Body of pancreas (tissue), 4 donors: Measurements from ENCODE around the gene ING5. TPM values are rescaled to one million over a fixed set of nuclear protein-coding genes. Genes with fewer than 3 reads are reported as not detected.

ENCODE experiments used
- ATAC-seq: fragments of 150-250 bp; one replicate; pipeline ENCODE4 v1.9.1; 2016
- DNase-seq, 4 donors: peaks; one replicate each; pipeline ENCODE4 v3.0.0-alpha.2; 2019
- H3K27ac ChIP-seq, 4 donors: fragments of 200-600 bp; sonication (generic); 1 replicate in 3 of 4; 2 replicates in 1 of 4; pipeline versions ENCODE4 v1.5.1 to v1.6.1; 2016 to 2019; ENCODE audit warnings: mild to moderate bottlenecking in 1 of 4, mixed read lengths in 1 of 4, moderate library complexity in 1 of 4
- H3K27me3 ChIP-seq, 2 donors: fragments of 200-600 bp; sonication (generic); one replicate each; pipeline ENCODE4 v1.6.0; 2016; ENCODE audit warnings: mild to moderate bottlenecking in 1 of 2
- H3K36me3 ChIP-seq, 2 donors: fragments of 200-600 bp; sonication (generic); replicated peaks in 1 of 2; 2 replicates each; pipeline ENCODE4 v1.5.1; 2016; ENCODE audit warnings: low read depth in 2 of 2; ENCODE audit not compliant: insufficient read depth in 1 of 2
- H3K4me1 ChIP-seq: fragments of 200-600 bp; sonication (generic); one replicate; pipeline ENCODE4 v1.6.0; 2016
- H3K4me3 ChIP-seq, 2 donors: fragments of 200-600 bp; sonication (generic); 1 replicate in 1 of 2; 2 replicates in 1 of 2; pipeline ENCODE4 v1.5.1; 2016 to 2019
- H3K9me3 ChIP-seq, 3 donors: fragments of 200-600 bp; sonication (generic); 1 replicate in 2 of 3; 2 replicates in 1 of 3; pipeline ENCODE4 v1.5.1; 2016
- POLR2A ChIP-seq, 3 donors: fragments of 450-650 bp; IDR thresholded peaks; one replicate each; pipeline ENCODE4 v1.6.1; 2016; ENCODE audit warnings: antibody characterized with exemption in 3 of 3, mild to moderate bottlenecking in 2 of 3
- WGBS, 2 donors: methylation state at CpG; one replicate each; pipeline ENCODE4 v1.1.5; 2017; 5-methylcytosine and 5-hydroxymethylcytosine counted together
- intact Hi-C: fragments of 100-400 bp; cut with DNase I; formaldehyde crosslinking; loops from one replicate; pipeline ENCODE4 v1.15.1; 2023
- total RNA-seq, 2 donors: library from RNA; depleted of rRNA; stranded (reverse); fragments of >200 nt; gene quantifications; one replicate each; pipeline ENCODE4 v1.1.0, GENCODE V29; 2016
- TF ChIP-seq, protein P1 (sequence below), 7 experiments: fragments of 450-650 bp in 4 of 7; fragments of 200-600 bp in 3 of 7; sonication (generic) in 3 of 7; IDR thresholded peaks; one replicate each; pipeline ENCODE4 v1.5.1; 2016 to 2019; ENCODE audit warnings: antibody characterized with exemption in 7 of 7

The ING5 gene
- total RNA-seq, 2 donors from 2014 or later, result 28.5 to 89.0 TPM

DNA sequence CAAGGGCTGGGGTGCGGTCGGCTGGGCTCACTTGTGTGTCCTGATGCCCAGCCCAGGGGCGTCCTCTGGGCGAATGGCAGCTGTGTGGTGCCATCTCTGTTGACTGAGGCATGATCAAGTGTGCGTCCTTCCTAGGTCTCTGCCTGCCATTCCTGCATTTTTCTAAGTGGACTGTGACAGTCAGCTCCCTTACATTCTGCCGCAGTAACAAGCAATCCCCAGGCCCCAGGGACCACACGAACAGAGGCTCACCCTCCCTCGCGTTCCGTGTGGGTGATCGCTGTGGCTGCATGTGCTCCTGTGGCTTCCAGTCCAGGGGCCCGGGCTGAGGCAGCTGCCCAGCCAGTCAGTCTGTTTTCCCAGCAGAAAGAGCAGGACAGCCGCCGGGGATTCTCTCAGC lies 50.4 kb downstream of the ING5 start:
- no peaks in the 10 kb centered on the region for H3K9me3 ChIP-seq
- no peak for DNase-seq
- TF ChIP-seq, protein P1, sequence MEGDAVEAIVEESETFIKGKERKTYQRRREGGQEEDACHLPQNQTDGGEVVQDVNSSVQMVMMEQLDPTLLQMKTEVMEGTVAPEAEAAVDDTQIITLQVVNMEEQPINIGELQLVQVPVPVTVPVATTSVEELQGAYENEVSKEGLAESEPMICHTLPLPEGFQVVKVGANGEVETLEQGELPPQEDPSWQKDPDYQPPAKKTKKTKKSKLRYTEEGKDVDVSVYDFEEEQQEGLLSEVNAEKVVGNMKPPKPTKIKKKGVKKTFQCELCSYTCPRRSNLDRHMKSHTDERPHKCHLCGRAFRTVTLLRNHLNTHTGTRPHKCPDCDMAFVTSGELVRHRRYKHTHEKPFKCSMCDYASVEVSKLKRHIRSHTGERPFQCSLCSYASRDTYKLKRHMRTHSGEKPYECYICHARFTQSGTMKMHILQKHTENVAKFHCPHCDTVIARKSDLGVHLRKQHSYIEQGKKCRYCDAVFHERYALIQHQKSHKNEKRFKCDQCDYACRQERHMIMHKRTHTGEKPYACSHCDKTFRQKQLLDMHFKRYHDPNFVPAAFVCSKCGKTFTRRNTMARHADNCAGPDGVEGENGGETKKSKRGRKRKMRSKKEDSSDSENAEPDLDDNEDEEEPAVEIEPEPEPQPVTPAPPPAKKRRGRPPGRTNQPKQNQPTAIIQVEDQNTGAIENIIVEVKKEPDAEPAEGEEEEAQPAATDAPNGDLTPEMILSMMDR (IDR thresholded peaks at IDR 0.05), result no peak
- no peak for TF ChIP-seq POLR2A (IDR thresholded peaks at IDR 0.05)
- WGBS, 2 donors, result 95 to 100% methylated on average over 7 to 14 of the region's 14 CpGs
- no peak overlapping the region for H3K27ac ChIP-seq
- no peaks in the 10 kb centered on the region for H3K4me1 ChIP-seq
- no peak overlapping the region for H3K4me3 ChIP-seq
- no peak for ATAC-seq
- intact Hi-C loops, result no loop called here
- no peaks in the 10 kb centered on the region for H3K27me3 ChIP-seq
- peaks cover 0 to 8% of the 10 kb centered on the region in 2 donors for H3K36me3 ChIP-seq

- intact Hi-C loops, result no loop called here
- H3K36me3 ChIP-seq, result peaks cover 0 to 8% of the 10 kb centered on the region in 2 donors
- no peak for DNase-seq
Measured at GRCh38 chr2:241752689-241753276, 50.9 kb downstream of the ING5 start.

GRCh38 chr2:241753493-241753892 lies 51.7 kb downstream of the ING5 start:
- no peak overlapping the region for H3K4me3 ChIP-seq
- no peaks in the 10 kb centered on the region for H3K27me3 ChIP-seq
- DNase-seq (no peak), ATAC-seq (no peak)
- WGBS, 2 donors, result 97 to 99% methylated on average over 17 of the region's 17 CpGs
- no peaks in the 10 kb centered on the region for H3K4me1 ChIP-seq
- H3K36me3 ChIP-seq, result peaks cover 0 to 8% of the 10 kb centered on the region in 2 donors
- H3K27ac ChIP-seq, result no peak overlapping the region
- intact Hi-C loops, result no loop called here
- TF ChIP-seq, protein P1 (IDR thresholded peaks at IDR 0.05), result no peak
- no peak for TF ChIP-seq POLR2A (IDR thresholded peaks at IDR 0.05)
- H3K9me3 ChIP-seq, result no peaks in the 10 kb centered on the region

More at GRCh38 chr2:241752689-241753276, 50.9 kb downstream of the ING5 start:
- H3K9me3 ChIP-seq, result no peaks in the 10 kb centered on the region
- H3K4me1 ChIP-seq, result no peaks in the 10 kb centered on the region
- WGBS, 2 donors, result 92 to 94% methylated on average over 13 to 18 of the region's 21 CpGs
- no peak overlapping the region for H3K27ac ChIP-seq
- no peak for ATAC-seq
- no peaks in the 10 kb centered on the region for H3K27me3 ChIP-seq
- no peak overlapping the region for H3K4me3 ChIP-seq
- TF ChIP-seq POLR2A (IDR thresholded peaks at IDR 0.05), result no peak
- TF ChIP-seq, protein P1 (IDR thresholded peaks at IDR 0.05), result no peak

- Histone ChIP-seq H3K27me3 (no peaks in the 10 kb centered on the region), H3K27ac (no peak overlapping the region), H3K4me1 (no peaks in the 10 kb centered on the region), H3K36me3 (peaks cover 0 to 8% of the 10 kb centered on the region in 2 donors), H3K4me3 (no peak overlapping the region), H3K9me3 (no peaks in the 10 kb centered on the region)
- 94% methylated on average over 20 of the region's 20 CpGs for WGBS, 2 donors
- intact Hi-C loops, result no loop called here
- TF ChIP-seq, protein P1 (IDR thresholded peaks at IDR 0.05), result no peak
- TF ChIP-seq POLR2A (IDR thresholded peaks at IDR 0.05), result no peak
- DNase-seq (no peak), ATAC-seq (no peak)
Measured at GRCh38 chr2:241754042-241754441, 52.2 kb downstream of the ING5 start.

DNA sequence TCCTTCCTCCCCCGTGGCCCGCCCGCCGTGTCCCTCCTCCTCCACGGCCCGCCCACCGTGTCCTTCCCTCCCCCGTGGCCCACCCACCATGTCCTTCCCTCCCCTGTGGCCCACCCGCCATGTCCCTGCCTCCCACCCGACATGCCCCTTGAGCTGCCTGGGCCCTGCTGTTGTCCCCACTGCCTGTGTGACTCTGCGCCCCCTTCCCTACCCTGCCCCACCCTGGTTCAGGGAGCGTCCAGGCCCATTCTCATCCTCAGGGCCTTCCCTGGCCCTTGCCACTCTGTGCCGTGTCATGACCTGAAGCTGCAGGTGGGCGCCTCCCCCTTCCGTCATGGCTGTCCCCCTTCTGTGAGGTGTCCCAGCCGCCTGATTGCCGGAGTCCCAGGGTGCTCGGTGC lies 53.3 kb downstream of the ING5 start:
- intact Hi-C loops, result no loop called here

More for the DNA sequence above, 53.3 kb downstream of the ING5 start:
- WGBS, 2 donors, result 85 to 93% methylated on average over 16 of the region's 18 CpGs
- Histone ChIP-seq H3K9me3 (peaks cover 0 to under 1% (median 0%) of the 10 kb centered on the region in 3 donors), H3K36me3 (peaks cover 0 to 6% of the 10 kb centered on the region in 2 donors), H3K4me3 (no peak overlapping the region), H3K27ac (no peak overlapping the region), H3K4me1 (no peaks in the 10 kb centered on the region), H3K27me3 (no peaks in the 10 kb centered on the region)
- no peak for DNase-seq
- no peak for TF ChIP-seq POLR2A (IDR thresholded peaks at IDR 0.05)
- TF ChIP-seq, protein P1 (IDR thresholded peaks at IDR 0.05), result no peak
- no peak for ATAC-seq
